Liver (tissue), 9 donors: ENCODE data around the gene TMEM114. TPM values are rescaled to one million over a fixed set of nuclear protein-coding genes. Genes with fewer than 3 reads are reported as not detected.
"Not testable (repeated sequence)": the region's sequence is repeated elsewhere in the genome, so short reads cannot be mapped to it uniquely, and the experiment has no call there.

Experiments used
- DNase-seq: peaks from one replicate; pipeline ENCODE4 v3.0.0-alpha.2; 2017; ENCODE audit warnings: low spot score
- H3K27ac ChIP-seq, 2 donors: one replicate each; pipeline ENCODE4 v1.7.0; 2013; ENCODE audit warnings: inconsistent platforms in 2 of 2, low read length in 2 of 2, control low read depth in 1 of 2, low read depth in 1 of 2, mild to moderate bottlenecking in 1 of 2
- H3K27me3 ChIP-seq, 4 donors: one replicate each; pipeline versions ENCODE4 v1.6.1 to v1.7.0; 2013; ENCODE audit warnings: low read length in 3 of 4, inconsistent platforms in 1 of 4, mild to moderate bottlenecking in 1 of 4, moderate library complexity in 1 of 4; ENCODE audit not compliant: control insufficient read depth in 4 of 4, insufficient read depth in 4 of 4
- H3K36me3 ChIP-seq, 4 donors: one replicate each; pipeline versions ENCODE4 v1.6.1 to v1.7.0; 2013; ENCODE audit warnings: low read length in 3 of 4, mild to moderate bottlenecking in 3 of 4, low read depth in 1 of 4, moderate library complexity in 1 of 4; ENCODE audit not compliant: control insufficient read depth in 4 of 4, insufficient read depth in 3 of 4
- H3K4me1 ChIP-seq, 4 donors: one replicate each; pipeline versions ENCODE4 v1.6.1 to v1.7.0; 2013; ENCODE audit warnings: low read length in 3 of 4, mild to moderate bottlenecking in 3 of 4, moderate library complexity in 1 of 4; ENCODE audit not compliant: control insufficient read depth in 4 of 4, insufficient read depth in 4 of 4
- H3K4me3 ChIP-seq, 3 donors: one replicate each; pipeline versions ENCODE4 v1.6.1 to v1.7.0; 2013; ENCODE audit warnings: low read length in 3 of 3, control low read depth in 1 of 3, low read depth in 1 of 3, mild to moderate bottlenecking in 1 of 3
- H3K9ac ChIP-seq, 2 donors: one replicate each; pipeline ENCODE4 v1.7.0; 2013; ENCODE audit warnings: low read length in 2 of 2, mild to moderate bottlenecking in 2 of 2, moderate library complexity in 2 of 2, control low read depth in 1 of 2, low read depth in 1 of 2
- H3K9me3 ChIP-seq, 4 donors: one replicate each; pipeline versions ENCODE4 v1.6.1 to v1.7.0; 2013; ENCODE audit warnings: low read length in 3 of 4; ENCODE audit not compliant: control insufficient read depth in 4 of 4
- ATF3 ChIP-seq: IDR thresholded peaks from 2 replicates; pipeline ENCODE4 v1.6.1; 2016; ENCODE audit warnings: antibody characterized with exemption
- CTCF ChIP-seq: fragments of 150-350 bp; IDR thresholded peaks from 2 replicates; pipeline ENCODE4 v1.5.1; 2017; ENCODE audit warnings: improper control_type of control experiment, low read depth, low read length; ENCODE audit not compliant: missing input control
- EGR1 ChIP-seq, 2 donors: IDR thresholded peaks; 2 replicates each; pipeline ENCODE4 v1.6.1; 2016 to 2018; ENCODE audit warnings: antibody characterized with exemption in 2 of 2, low read depth in 2 of 2
- FOXA1 ChIP-seq: IDR thresholded peaks from 2 replicates; pipeline ENCODE4 v1.6.1; 2016; ENCODE audit warnings: antibody characterized with exemption
- FOXA2 ChIP-seq: IDR thresholded peaks from 2 replicates; pipeline ENCODE4 v1.6.1; 2016; ENCODE audit warnings: antibody characterized with exemption
- GABPA ChIP-seq, 2 donors: IDR thresholded peaks in 1 of 2; conservative IDR thresholded peaks in 1 of 2; 2 replicates each; pipeline ENCODE4 v1.6.1; 2016; ENCODE audit warnings: antibody characterized with exemption in 2 of 2, mild to moderate bottlenecking in 1 of 2, moderate library complexity in 1 of 2
- HNF4A ChIP-seq, 2 donors: conservative IDR thresholded peaks; 2 replicates each; pipeline ENCODE4 v1.6.1; 2016; ENCODE audit warnings: antibody characterized with exemption in 2 of 2, mild to moderate bottlenecking in 2 of 2
- HNF4G ChIP-seq: IDR thresholded peaks from 2 replicates; pipeline ENCODE4 v1.6.1; 2016; ENCODE audit warnings: antibody characterized with exemption
- JUND ChIP-seq, 2 donors: IDR thresholded peaks; 2 replicates each; pipeline ENCODE4 v1.6.1; 2016; ENCODE audit warnings: antibody characterized with exemption in 2 of 2
- MAX ChIP-seq: IDR thresholded peaks from 2 replicates; pipeline ENCODE4 v1.6.1; 2016; ENCODE audit warnings: antibody characterized with exemption
- NR2F2 ChIP-seq: IDR thresholded peaks from 2 replicates; pipeline ENCODE4 v1.6.1; 2016; ENCODE audit warnings: antibody characterized with exemption
- RAD21 ChIP-seq, 2 donors: IDR thresholded peaks; 2 replicates each; pipeline ENCODE4 v1.6.1; 2016; ENCODE audit warnings: antibody characterized with exemption in 2 of 2, mild to moderate bottlenecking in 2 of 2
- REST ChIP-seq: IDR thresholded peaks from 2 replicates; pipeline ENCODE4 v1.6.1; 2016; ENCODE audit warnings: antibody characterized with exemption, mild to moderate bottlenecking
- RXRA ChIP-seq, 2 donors: IDR thresholded peaks; 2 replicates each; pipeline ENCODE4 v1.6.1; 2017 to 2018; ENCODE audit warnings: antibody characterized with exemption in 2 of 2, mild to moderate bottlenecking in 1 of 2
- SP1 ChIP-seq: IDR thresholded peaks from 2 replicates; pipeline ENCODE4 v1.6.1; 2018; ENCODE audit warnings: antibody characterized with exemption, mild to moderate bottlenecking
- TAF1 ChIP-seq: conservative IDR thresholded peaks from 2 replicates; pipeline ENCODE4 v1.6.1; 2016; ENCODE audit warnings: antibody characterized with exemption, mild to moderate bottlenecking
- YY1 ChIP-seq: IDR thresholded peaks from 2 replicates; pipeline ENCODE4 v1.6.1; 2016; ENCODE audit warnings: antibody characterized with exemption, mild to moderate bottlenecking
- ZBTB33 ChIP-seq: IDR thresholded peaks from 2 replicates; pipeline ENCODE4 v1.6.1; 2016; ENCODE audit warnings: antibody characterized with exemption
- WGBS: extraction: QIAGEN DNeasy Blood & Tissue Kit; methylation state at CpG from one replicate; pipeline ENCODE4 v1.1.7; 2013; 5-methylcytosine and 5-hydroxymethylcytosine counted together
- polyA plus RNA-seq, 2 donors: library from polyadenylated mRNA; stranded (reverse) in 1 of 2; unstranded in 1 of 2; fragments of 200-250 nt in 1 of 2; fragments of >200 nt in 1 of 2; fragmentation: Nextera tagmentation in 1 of 2; extraction: Ambion mirVana in 1 of 2; gene quantifications; one replicate each; pipeline versions ENCODE4 v1.2.1 to v1.2.3, GENCODE V29; 2013 to 2015
- total RNA-seq, 2 donors: library from RNA; depleted of rRNA; stranded (reverse); fragments of >200 nt; gene quantifications; one replicate each; pipeline ENCODE4 v1.2.3, GENCODE V29; 2014
- donor health status: healthy.
- donor health status: healthy.
- donor health status: healthy.
- donor health status: healthy.
- donor health status: healthy.

Gene TMEM114
- total and polyA plus RNA-seq, 4 donors, result not detected

GRCh38 chr16:8564934-8565345 is 25.4 kb downstream of the TMEM114 start:
- no peak overlapping the region for H3K9ac ChIP-seq
- no peak for DNase-seq
- H3K4me1 ChIP-seq, result peaks cover 0 to under 1% (median 0%) of the 10 kb centered on the region in 4 donors
- TF ChIP-seq ZBTB33 (no peak), ATF3 (no peak), RAD21 (IDR thresholded peaks at IDR 0.05) (no peak), REST (no peak), CTCF (no peak), SP1 (no peak), YY1 (no peak), GABPA (IDR thresholded peaks at IDR 0.05 in 1 of 2, conservative IDR thresholded peaks at IDR 0.05 in 1 of 2) (no peak), HNF4A (conservative IDR thresholded peaks at IDR 0.05) (no peak), HNF4G (no peak), FOXA1 (no peak), JUND (IDR thresholded peaks at IDR 0.05) (no peak), EGR1 (IDR thresholded peaks at IDR 0.05; ENCODE audit: low read depth in 2 of 2) (no peak), NR2F2 (no peak), TAF1 (no peak), FOXA2 (no peak), RXRA (IDR thresholded peaks at IDR 0.05) (no peak), MAX (no peak)
- H3K36me3 ChIP-seq, result no peaks in the 10 kb centered on the region
- 87% methylated on average over 1 of the region's 1 CpG for WGBS
- no peaks in the 10 kb centered on the region for H3K9me3 ChIP-seq
- no peaks in the 10 kb centered on the region for H3K27me3 ChIP-seq
- no peak overlapping the region for H3K27ac ChIP-seq
- H3K4me3 ChIP-seq, result no peak overlapping the region

GRCh38 chr16:8563944-8564540 is 26.3 kb downstream of the TMEM114 start:
- not testable (repeated sequence) for H3K9ac ChIP-seq, H3K27ac ChIP-seq, DNase-seq, H3K27me3 ChIP-seq, H3K4me3 ChIP-seq, H3K36me3 ChIP-seq, H3K9me3 ChIP-seq, H3K4me1 ChIP-seq
- WGBS, result 85% methylated on average over 3 of the region's 3 CpGs
